H1 (cell line): Measurements from ENCODE around the gene G2E3.

ENCODE experiments used
- ASH2L ChIP-seq: fragments of 200-600, 300-600 bp; sonication (generic); IDR thresholded peaks from one replicate; pipeline ENCODE4 v1.7.1; 2017; ENCODE audit warnings: low read length
- POLR2A ChIP-seq, 2 experiments: IDR thresholded peaks; 1 replicate in 1 of 2; 2 replicates in 1 of 2; pipeline ENCODE4 v1.6.1; 2011; ENCODE audit warnings: low read depth in 2 of 2, low read length in 2 of 2, mild to moderate bottlenecking in 2 of 2; ENCODE audit errors: control extremely low read depth in 1 of 2
- RFX5 ChIP-seq: IDR thresholded peaks from 2 replicates; pipeline ENCODE4 v1.6.1; 2011; ENCODE audit warnings: low read depth, low read length, improper control_type of control experiment, borderline replicate concordance
- TF ChIP-seq, protein P1 (sequence below), 3 experiments: IDR thresholded peaks; 1 replicate in 2 of 3; 2 replicates in 1 of 3; pipeline versions ENCODE4 v1.5.1 to v1.6.1; 2011; ENCODE audit warnings: low read length in 3 of 3, mild to moderate bottlenecking in 3 of 3, inconsistent platforms in 2 of 3, low read depth in 1 of 3, moderate library complexity in 1 of 3; ENCODE audit not compliant: insufficient read depth in 1 of 3; ENCODE audit errors: control extremely low read depth in 1 of 3

- TF ChIP-seq, protein P1, sequence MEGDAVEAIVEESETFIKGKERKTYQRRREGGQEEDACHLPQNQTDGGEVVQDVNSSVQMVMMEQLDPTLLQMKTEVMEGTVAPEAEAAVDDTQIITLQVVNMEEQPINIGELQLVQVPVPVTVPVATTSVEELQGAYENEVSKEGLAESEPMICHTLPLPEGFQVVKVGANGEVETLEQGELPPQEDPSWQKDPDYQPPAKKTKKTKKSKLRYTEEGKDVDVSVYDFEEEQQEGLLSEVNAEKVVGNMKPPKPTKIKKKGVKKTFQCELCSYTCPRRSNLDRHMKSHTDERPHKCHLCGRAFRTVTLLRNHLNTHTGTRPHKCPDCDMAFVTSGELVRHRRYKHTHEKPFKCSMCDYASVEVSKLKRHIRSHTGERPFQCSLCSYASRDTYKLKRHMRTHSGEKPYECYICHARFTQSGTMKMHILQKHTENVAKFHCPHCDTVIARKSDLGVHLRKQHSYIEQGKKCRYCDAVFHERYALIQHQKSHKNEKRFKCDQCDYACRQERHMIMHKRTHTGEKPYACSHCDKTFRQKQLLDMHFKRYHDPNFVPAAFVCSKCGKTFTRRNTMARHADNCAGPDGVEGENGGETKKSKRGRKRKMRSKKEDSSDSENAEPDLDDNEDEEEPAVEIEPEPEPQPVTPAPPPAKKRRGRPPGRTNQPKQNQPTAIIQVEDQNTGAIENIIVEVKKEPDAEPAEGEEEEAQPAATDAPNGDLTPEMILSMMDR (IDR thresholded peaks at IDR 0.05; ENCODE audit: control extremely low read depth in 1 of 3, insufficient read depth in 1 of 3, low read depth in 1 of 3, low read length in 3 of 3): no peak
- TF ChIP-seq ASH2L (no peak), POLR2A (IDR thresholded peaks at IDR 0.05; ENCODE audit: control extremely low read depth in 1 of 2, low read depth in 2 of 2, low read length in 2 of 2) (no peak), RFX5 (no peak)
Observed at GRCh38 chr14:30632730-30633129, 73.8 kb downstream of the G2E3 start.
